Activated CD8-positive, alpha-beta memory T cell treated with anti-CD3 and anti-CD28 coated beads, Interleukin-2, amount 50 U/mL, for 48 hours (primary cell): Measurements from ENCODE around the gene MPEG1.

ENCODE experiments used
- DNase-seq: peaks from one replicate; pipeline ENCODE4 v3.0.0-alpha.2; 2020

The MPEG1 gene

DNA sequence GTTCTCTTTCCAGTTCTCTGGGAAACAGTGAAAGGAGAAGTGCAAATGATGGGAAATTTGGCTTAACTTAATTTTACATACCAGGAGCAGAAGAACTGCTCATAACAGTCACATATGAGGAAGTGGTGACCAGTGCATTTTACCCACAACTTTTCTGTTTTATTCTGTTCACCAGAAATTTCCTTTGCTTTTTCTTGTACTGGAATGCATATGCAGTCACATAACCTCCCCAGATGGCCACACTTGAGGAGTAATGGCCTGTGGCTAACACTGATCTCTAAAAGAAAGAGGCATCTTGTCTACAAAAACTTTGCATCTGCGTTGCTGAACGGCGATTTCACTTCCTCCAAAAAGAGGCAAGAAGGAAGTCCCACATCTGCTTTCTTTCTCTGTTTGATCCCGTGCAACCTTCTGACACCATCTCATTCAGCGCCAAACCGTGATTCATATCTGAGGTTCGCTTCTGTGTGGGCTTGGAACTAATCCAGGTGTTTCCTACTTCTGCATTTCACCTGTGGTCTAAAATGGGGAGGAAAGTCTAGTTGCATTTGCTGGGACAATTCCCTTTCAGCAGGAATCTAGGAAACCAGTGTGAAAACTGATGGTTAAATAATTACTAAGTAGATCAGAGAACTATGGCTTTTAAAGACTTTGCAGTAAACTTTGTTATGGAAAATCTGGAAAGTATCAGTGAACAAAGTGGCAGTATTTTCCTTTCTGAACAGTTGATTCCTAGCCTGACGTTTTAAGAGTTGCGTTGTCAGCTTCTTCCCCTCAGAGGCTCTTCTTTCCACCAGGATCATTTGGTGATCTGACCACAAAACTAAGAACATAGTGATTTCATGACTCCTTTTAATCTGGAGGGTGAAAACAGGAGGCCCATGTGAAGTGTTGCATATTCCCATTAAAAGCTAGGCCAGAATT lies 4.2 kb upstream of the MPEG1 start:
- no peak for DNase-seq

DNA sequence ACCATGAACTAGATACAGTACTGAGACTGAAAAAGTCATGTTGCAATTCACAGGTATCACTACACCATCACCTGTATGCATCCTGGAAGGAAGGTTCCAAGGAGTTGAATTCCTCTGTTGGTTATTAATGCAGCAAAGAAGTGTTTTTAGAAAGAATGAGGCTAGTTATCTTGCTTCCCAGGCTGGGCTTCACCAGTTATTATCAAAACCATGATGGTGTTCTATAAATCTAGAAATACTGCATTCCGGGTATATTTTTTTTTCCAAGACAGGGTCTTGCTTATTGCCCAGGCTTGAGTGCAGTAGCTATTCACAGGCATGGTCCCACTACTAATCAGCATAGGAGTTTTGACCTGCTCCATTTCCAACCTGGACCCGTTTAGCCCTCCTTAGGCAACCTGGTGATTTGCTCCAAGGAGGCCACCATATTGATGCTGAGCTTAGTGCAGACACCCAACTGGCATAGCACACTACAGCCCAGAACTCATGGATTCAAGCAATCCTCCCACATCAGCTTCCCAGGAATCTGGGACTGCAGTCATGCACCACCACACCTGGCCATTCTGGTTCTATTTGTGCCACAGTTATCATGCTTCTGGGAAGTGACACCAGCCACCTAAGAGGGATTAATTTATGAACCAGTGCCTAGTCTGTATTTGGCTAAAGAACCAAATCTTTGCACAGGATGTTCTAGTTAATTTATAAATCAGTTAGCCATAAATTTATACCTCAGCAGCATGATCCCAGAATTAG lies 1.6 kb upstream of the MPEG1 start:
- DNase-seq: no peak

DNA sequence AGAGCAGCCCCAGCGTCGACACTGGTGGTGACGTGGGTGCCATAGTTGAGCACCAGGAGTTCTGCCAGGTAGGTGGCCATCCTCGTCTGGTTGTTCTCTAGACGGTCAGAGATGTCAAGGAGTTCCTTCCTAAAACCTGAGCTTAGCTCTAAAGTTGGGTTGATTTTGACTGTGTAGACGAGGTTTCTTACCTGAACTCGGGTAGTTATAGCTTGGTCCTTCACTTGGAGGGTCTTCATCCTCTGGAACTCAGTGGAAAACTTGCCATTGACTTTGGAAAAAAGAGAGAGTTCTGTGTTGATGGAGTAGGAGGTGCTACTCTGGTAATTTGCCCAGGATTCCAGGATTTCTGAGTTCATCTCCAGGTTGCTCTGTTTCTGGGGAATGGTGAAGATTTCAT lies 505 bp downstream of the MPEG1 start:
- DNase-seq: no peak

DNA sequence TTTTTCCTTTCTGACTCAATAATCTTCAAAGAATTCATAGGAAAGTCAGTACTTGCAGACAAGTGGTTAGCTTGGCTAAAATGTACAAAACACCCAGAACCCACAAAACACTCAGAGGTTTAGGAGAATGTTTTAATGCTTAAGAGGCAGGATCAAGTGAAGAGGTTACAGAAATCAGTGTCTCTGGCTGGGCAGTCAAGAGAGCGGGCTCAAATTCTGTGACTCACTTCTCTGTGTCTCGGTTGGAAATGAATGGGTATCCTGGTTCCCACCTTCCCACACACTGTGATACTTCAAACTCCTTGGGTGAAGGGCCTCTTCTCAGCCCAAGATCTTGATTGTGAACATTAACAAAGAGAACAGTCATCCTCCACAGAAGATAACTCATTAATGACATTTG lies 3.8 kb downstream of the MPEG1 start:
- DNase-seq: no peak

DNA sequence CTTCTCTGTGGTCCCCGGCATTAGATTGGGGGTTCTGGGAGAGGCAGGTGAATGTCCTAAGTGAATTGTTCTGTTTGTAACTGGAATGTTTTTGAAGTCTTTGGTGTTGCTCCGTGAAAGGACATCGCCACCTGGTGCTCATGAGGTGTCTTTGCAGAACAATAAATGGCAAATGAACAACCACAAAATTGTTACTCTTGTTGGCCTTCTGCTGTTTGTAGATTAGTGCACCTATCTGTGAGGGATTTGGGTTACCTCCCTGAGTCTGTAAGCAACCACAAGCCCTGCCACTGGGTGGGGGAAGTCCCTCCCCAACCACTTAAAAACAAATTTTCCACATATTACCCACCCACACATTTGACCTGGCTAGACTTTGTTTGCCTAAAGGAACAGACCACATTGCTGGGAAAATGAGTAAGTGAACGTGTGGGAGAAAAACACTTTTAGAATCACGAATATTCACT lies 4.7 kb downstream of the MPEG1 start:
- no peak for DNase-seq

DNA sequence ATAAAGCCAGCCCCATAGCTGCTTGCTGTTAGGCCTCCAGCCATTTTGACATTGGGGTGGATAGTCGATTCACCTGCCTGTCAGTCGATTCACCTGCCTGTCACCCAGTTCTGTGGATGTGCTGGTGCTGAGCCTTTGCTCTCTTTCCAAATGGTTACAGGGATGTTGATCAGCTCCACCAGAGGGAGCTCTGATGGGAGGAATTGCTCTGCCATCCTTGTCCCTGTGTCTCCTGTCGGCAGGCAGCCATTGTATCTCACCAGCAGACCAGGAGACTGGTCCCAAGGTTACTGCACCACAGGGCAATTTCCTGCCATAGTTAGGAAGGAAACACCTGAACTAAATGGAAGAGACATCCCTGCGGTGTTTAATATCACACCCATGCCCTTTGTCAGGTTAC lies 6.1 kb downstream of the MPEG1 start:
- no peak for DNase-seq

DNA sequence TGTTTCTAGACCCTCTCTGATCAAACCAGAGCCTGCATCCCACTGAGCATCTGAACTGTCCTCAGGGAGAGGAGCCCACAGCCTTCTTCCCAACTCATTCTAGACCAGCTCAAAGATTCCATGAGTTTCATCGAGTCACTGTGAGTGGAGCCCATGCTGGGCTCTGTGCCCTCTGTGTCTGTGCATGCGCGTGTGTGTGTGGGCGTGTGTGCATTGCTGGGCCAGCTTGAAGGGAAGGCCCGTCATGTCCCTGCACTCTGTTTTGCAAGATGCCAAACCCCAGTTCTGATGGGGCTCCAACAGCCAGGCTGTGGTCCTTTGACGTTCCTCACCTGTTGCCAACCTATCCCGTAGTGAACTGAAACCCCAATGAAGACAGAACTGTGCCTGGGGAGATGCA lies 7.1 kb downstream of the MPEG1 start:
- no peak for DNase-seq

DNA sequence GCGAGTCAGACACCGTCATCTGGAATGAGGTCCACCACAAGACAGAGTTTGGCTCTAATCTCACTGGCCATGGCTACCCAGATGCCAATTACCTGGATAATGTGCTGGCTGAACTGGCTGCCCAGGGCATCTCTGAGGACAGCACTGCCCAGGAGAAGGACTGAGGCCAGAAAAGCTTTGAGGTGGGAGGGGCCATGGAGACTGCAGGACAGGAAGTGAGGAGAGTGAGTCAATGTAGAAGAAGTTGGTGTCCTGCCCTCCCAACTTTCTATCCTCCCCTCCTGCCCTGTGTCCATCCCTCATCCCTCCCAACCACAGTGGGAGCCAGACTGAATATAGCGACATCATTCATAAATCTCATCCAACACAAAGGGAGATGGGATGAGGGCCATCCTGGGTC lies 8.0 kb downstream of the MPEG1 start:
- no peak for DNase-seq

DNA sequence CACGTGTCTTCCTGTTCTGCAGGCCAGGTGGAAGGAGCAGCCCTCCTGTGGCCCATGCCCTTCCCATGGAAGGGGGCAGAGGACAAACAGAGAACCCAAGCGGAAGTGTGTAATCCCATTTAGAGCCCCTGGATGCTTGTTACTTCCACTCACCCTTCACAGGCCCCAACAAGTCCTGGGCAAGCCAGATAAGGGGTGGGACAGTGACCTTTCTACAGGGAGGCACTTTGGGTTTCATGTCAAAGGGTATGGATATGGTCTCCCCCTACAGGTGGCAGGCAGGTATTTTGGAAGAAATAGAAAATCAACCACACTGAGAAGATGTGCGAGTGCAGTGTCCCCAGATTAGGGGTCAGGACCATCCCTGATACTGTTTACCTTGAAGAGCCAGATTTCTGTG lies 11.4 kb downstream of the MPEG1 start:
- no peak for DNase-seq

DNA sequence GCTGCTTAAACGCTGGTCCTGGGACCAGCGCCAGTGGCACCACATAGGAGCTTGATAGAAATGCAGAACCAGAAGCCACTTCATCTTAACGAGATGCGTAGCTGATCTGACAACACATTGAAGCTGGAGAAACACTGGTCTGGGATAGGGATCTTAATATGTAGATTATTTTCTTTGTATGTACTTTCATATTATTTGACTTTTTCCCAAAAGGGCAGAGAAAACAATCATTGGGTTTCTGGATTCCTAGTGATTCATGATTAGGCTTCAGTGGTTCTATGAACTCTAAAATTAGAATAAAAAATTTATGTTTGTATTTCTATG lies 12.3 kb downstream of the MPEG1 start:
- no peak for DNase-seq

DNA sequence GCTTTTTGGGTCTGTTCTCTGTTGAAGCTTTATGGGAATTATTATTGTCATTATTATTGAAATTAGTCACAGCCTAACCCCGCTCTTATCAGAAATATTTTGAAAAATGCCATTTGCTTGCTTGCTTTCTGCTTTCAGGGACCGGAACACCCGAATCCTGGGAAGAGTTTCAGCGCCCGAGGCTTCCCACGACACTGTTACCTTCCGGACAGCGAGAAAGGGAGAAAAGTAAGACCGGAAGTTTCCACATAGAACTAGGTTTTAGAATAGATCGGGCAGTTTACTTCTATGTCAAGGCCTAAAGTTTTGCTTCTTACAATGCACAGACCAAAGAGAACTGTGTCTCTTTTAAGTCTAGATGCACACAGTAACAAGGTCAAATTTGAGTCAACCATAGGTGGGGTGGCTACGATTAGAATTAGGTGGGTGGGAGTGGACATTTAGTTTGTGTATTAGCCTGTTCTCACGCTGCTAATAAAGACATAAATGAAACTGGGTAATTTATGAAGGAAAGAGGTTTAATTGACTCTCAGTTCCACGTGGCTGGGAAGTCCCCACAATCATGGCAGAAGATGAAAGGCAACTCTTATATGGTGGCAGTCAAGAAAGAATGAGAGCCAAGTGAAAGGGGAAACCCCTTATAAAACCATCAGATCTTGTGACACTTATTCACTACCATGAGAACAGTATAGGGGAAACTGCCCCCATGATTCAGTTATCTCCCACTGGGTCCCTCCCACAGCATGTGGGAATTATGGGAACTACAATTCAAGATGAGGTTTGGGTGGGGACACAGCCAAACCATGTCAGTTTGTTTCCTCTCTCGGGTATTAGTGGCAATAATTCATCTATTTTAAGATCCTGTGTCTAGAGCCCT lies 12.9 kb downstream of the MPEG1 start:
- DNase-seq: no peak

DNA sequence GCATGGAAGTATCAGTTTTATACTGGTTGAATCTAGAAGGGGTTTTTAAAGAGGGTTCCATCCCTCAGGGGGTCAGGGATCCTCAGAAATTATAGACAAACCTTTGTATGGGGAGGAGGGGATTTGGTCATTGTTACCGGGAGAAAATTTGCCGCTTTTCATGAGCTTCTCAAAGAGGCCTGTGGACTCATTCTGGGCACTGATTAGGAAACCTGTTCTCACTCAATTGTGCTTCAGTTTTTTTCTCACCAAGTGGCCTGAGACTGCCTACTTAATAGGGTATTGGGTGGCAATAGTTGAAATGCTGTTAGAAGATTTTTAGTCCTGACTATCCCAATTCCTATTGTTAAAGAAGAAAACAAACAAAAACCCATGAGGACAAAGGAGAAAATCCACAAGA lies 14.0 kb downstream of the MPEG1 start:
- DNase-seq: no peak

DNA sequence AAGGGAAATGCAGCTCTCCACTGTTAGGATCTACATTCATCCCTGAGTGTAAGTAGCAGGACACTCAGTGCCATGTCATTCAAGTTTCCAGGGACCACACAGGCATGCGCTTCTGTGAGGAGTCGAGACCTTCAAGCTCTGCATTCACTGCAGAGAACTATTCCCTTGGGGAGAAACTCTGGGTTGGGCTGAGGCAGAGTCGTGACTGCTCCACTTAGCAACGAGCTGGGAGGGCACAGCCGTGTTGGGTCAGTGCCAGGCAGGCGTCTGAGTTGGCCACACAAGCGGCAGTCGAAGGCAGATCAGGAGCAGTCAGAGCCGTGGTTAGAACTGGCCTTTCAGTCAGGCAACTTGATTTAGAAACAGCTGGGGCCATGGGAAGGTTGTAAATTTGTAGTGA lies 14.7 kb downstream of the MPEG1 start:
- DNase-seq: no peak

DNA sequence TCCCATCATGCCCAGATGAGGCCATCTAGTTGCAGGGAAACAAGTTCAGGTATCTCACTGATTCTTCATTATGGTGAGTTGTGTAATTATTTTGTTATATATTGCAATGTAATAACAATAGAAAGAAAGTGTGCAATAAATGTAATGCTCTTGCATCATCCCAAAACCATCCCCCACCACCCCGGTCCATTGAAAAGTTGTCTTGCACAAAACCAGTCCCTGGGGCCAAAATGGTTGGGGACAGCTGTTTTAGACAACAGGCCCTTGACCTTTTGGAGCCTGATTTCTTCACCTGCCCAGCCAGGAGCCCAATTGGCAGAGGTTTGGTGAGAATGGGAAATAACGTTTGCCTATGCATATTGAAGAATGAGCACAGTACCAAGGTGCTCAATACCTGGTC lies 15.9 kb downstream of the MPEG1 start:
- no peak for DNase-seq

DNA sequence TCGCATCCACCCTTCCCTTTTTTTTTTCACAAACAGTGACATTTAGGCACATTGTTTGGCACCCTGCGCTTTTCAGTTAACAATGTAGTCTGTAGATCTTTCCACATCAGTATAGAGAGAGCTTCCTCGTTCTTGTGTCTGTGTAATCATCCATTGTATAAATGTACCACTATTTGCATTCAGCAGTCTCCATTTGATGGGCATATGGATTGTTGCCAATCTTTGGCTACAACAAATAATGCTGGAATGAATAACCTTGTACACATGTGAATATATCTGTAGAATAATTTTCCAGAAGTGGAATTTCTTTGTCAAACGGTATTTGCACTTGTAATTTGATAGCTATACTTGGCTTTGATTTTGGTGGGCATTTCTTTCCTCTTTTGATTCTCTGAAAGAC lies 17.1 kb downstream of the MPEG1 start:
- no peak for DNase-seq

DNA sequence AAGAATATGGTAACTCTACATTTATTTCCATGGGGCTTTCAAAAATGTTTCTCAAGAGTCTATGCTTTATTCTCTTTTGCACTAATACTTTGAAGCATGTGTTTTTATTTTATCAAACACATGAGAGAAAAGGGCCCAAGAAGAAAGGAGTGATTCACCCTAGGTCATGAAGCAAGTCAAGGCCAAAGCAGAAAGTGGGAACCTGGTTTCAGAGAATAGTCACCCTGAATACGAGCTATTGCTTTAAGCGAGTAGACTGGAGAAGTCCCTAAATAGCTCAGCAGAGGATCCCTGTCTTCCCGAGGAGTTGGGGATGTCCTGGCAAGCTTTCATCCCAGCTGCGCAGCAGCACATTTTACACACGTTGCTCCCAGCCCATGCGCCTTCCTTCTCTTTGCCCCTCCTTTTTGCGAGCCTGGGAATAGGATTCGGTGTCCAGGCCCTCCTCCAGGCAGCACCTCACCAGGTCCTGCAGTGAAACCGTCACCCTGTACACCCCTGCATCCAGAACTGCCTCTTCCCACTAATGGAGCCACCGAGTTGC lies 19.1 kb downstream of the MPEG1 start:
- no peak for DNase-seq

DNA sequence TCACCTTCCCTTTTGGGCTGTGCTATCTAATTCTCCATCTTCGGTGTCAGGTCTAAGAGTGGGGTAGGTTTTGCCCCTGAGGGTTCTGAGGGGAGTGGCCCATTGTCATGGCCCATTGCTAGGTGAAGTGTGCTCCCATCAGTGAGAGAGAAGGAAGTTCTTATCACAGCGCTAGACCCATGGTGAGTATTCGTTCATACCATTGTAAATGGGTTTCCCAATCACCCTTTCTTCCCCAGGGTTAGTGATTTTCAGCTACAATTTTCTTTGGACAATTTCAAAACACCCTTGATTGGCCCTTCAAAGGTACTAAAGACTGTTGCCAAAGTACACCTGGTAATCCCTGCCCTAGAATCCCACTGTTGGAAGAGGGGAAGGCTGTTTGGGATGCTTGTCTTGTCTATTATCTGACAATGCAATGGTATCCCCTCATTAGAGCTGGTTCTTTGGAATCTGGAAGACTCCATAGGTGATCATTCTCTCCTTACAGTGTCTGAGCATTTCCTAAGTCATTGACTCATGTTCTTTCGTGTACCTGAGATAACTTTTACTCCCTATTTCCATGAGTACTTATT lies 20.2 kb downstream of the MPEG1 start:
- DNase-seq: no peak

DNA sequence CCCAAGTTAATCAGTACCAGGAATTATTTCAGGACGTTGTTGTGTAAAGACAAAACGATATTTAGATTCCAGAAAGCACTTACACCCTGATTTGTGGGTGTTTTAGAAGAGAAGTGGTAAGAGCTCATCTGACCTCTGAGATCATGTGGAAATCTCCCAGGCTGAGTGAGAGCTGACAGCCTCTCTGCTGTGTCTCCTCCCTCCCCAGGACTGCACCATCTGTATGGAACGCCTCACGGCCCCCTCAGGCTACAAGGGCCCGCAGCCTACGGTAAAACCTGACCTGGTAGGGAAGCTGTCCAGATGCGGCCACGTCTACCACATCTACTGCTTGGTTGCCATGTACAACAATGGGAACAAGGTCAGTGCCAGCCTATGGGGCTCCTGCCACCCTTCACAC lies 20.8 kb downstream of the MPEG1 start:
- DNase-seq: no peak

DNA sequence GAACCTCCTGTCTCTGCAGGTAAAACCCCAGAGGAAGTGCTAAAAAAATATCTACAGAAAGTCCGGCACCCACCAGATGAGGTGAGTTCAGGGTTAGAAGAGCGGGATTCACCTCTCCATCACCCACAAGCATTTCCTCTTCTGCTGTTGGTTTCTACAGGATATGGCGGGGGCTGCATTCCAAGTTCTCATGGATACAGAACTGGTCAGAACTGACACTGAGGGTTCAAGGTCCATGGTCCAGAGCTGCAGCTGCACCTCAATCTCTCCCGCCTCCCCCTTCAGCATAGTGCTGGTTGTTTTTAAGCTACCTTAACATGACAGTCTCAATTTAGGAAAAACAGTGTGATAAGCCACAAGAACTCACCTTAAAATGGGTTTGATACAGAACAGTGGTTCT lies 21.6 kb downstream of the MPEG1 start:
- DNase-seq: no peak

DNA sequence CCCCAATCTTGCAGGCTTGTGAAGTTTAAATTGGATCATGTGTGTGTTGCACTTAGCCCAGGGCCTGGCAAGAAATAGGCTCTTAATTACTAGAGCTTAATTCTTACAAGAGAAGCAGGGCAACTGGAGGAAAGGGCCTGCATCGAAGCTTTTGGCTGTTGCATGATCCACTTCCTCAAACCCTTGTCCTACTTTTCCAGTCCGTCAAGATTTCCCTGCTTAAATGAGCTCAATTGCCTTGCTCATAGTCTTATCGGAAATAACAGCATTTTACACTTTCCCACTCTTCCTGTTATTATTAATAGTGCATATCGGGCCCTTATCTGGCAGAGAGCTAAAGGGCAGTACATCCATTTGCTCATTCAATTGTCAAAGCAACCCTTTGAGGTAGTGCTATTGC lies 22.7 kb downstream of the MPEG1 start:
- DNase-seq: no peak

DNA sequence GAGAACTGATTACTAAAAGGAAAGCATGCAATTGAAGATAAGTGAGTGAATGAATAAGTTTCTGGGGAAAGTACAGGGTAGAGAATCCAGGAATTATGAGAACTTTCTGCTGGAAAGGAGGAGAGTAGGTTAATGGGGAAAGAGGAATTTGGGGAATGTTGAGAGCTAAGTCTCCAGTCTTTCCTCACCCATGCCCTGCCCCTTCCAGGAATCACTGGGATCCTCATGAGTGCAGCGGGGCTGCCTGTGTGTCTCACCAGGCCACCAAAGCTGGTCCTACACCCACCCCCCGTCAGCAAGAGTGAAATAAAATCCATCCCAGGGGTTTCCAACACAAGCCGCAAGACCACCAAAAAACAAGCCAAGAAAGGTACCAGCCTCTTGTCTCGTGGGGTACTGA lies 23.8 kb downstream of the MPEG1 start:
- DNase-seq: no peak

DNA sequence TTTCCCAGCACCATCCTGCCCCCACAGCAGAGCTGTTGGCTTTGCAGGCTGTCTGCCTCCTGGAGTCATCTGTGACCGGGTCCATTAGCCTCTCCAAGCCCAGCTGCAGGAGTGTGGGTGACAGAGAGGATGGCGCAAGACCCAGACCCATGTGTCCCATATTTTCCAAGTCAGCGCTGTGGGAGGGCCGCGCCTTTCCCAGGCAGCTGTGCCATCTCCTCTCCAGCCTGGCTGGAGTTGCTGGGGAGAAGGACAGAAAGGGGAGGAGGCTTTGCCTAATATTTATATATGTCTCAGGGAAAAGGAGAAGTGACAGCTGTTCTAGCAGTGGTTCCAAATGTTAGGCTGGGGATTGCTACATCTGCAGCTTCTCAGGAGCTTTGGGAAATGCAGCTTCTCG lies 25.1 kb downstream of the MPEG1 start:
- DNase-seq: no peak

DNA sequence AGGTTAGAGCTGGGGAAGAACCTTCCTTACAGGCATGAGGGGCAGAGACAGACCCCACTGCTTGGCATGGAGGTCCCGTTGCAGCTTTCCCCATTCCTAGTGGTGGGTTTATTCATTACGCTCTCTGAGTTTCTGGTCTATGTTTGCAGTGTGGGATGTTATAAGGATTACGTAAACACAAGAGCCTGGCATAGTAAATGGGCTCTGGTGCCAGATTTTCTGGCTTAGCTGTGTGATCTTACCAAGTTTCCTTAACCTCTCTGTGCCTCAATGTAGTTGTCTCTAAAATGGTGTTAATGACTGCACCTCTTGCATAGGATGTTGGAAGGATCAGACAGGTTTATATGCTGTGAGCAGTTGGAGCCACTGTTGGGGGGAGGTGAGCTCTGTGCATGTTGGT lies 25.7 kb downstream of the MPEG1 start:
- no peak for DNase-seq
